GM18498 (cell line): ENCODE measurements around the gene ANKMY1.

Source experiments
- ATAC-seq: cut with Tn5 transposase; IDR thresholded peaks from one replicate; pipeline ENCODE4 v1.9.1; 2021; ENCODE audit warnings: mild to moderate bottlenecking, moderate library complexity; ENCODE audit not compliant: unreplicated experiment

Gene ANKMY1, protein sequence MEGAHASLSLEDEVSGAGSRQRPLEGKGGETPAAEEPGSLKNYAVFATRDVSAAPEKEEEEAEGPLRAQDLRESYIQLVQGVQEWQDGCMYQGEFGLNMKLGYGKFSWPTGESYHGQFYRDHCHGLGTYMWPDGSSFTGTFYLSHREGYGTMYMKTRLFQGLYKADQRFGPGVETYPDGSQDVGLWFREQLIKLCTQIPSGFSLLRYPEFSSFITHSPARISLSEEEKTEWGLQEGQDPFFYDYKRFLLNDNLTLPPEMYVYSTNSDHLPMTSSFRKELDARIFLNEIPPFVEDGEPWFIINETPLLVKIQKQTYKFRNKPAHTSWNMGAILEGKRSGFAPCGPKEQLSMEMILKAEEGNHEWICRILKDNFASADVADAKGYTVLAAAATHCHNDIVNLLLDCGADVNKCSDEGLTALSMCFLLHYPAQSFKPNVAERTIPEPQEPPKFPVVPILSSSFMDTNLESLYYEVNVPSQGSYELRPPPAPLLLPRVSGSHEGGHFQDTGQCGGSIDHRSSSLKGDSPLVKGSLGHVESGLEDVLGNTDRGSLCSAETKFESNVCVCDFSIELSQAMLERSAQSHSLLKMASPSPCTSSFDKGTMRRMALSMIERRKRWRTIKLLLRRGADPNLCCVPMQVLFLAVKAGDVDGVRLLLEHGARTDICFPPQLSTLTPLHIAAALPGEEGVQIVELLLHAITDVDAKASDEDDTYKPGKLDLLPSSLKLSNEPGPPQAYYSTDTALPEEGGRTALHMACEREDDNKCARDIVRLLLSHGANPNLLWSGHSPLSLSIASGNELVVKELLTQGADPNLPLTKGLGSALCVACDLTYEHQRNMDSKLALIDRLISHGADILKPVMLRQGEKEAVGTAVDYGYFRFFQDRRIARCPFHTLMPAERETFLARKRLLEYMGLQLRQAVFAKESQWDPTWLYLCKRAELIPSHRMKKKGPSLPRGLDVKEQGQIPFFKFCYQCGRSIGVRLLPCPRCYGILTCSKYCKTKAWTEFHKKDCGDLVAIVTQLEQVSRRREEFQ

DNA sequence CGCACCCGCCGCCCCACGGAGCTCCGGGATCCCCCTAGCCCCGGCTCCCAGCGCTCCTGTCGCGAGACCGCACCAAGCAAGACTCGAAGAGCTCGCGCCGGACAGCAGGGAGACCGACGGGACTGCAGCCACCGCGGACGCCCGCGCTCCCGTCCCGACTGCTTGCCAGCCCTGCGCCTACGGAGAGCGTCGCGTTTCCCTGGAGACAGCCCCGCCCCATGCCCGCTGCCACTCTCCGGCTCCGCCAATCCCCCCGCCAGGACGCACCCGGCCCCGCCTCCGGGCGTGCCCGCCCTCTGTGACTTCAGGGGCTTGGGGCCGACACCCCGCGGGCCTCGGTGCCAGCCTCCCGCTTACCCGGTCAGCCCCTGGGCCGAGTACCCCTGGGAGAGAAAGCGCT lies at the start of gene ANKMY1:
TSS of gene ANKMY1 (minus strand) at position 181 of the 400 bp plus-strand sequence. CDS start 653 bp downstream, outside the sequence.
- no peak for ATAC-seq

DNA sequence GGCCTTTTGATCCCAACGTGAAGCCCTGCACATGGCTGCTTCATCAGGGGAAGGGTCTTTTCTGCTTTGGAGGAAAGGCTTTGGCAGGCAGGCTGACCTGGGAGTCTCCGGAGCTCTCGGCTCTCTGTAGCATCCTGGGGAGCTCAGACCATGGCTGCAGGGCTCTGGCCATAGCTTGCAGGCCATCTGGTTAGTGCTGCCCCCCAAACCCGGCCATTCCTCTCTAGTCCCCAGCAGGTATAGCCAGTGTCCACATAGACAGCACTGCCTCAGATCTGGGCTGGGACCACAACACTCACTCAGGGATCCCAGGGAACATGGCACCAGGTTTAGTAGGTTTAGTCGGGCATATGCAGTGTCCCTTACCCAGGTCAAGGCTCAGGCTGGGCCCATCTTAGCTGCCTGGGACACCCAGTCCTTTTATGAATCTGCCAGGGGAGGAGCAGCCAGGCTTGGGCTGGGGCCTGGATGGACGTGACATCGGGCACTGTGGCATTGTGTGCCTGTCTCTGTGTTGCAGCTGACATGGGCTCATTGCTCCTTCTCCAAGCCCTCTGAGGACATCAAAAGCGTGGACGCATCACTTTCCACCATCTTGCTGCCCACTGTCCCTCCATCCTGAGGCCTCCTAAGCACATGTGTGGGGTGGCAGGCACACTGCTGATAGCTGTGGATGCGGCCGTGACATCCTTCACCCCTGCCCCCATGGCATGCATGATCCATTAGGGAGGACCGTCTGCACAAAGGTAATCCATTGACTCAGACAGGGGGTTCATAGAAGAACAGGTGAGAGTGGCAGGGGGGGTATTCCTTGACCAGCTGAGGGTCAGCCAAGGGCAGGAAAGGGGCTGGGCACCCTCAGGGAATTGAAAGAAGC lies 48.3 kb upstream of the ANKMY1 start:
- ATAC-seq = no peak

DNA sequence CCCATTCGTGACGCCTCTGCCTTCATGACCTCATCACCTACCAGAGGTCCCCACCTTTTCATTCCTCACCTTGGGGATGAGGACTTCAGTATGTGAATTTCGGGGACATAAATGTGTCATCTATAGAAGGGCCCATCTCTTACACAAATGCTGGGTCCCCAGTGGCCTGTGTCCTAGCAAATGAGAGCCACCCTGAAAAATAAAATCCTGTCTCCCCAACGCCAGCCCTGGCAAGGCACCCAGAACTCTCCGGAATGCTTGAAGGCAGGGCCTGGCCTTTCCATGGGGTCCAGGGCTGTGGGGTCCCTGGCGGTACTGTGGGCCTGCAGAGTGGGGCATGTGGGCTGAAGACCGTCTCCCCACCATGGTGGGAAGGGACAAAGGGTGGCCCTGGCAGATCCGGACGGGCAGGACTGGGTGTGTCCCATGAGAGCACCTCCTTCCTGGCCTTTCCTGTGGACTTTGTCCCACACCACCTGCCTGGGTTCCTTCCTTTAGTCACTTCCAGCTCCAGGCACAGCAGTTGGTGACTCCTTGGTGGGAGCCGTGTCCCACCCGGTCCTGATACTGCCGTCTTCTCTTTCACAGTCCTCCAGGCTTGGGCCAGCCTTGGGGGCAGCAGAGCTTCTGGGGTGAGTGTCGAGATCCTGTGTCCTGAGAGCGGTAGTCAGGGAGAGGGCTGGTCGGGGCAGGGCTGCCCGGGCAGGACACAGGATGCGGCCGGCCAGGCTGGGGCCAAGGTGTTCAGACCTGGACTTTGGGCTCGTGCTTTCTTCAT lies 47.3 kb upstream of the ANKMY1 start:
- ATAC-seq = no peak

DNA sequence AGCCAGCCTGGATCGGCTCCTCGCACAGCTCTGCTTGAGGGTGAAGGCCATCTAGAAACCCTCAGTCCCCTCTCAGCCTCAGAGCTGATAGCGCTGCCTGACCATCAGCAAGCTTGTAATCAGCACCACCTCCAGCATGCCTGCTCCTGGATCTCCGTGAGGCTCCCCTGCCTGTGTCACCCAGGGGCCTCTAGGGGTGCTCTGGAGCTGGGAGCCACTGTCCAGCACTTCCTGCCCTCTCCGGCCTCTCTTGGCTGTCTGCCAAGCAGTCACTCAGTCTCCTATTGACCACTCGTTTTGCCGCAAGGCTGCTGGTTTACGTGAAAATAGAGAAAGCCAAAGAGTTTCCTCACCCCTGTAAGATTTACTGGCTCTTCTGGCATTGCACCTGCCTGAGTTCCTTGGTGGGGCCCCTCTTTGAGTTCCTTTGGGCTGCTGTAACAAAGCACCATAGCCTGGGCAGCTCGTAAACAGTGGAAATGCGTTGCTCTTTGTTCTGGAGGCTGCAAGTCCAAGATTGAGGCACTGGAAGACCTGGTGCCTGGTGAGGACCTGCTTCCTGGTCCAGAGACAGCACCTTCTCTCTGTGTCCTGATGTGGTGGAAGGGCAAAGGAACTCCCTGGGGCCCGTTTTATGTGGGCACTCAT lies 46.6 kb upstream of the ANKMY1 start:
- ATAC-seq = no peak

DNA sequence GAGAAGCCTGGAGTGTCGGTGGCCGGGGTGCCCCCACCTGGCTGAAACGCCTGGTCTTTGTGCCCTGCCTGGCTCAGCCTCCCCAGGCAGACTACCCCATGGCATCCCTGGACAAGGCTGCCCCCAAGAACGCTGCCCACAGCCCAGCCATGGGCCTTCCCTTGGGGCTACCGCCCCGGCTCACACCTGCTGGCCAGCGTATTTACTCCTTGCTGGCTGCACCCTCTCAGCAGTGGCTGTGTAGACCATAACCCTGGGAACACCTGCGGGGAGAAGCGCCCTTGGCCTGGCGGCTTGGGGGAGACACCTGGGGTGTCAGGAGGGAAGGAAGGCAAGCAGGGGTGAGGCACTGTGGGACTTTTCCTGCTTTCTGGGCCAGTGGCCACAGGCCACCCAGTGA lies 46.1 kb upstream of the ANKMY1 start:
- no peak for ATAC-seq

DNA sequence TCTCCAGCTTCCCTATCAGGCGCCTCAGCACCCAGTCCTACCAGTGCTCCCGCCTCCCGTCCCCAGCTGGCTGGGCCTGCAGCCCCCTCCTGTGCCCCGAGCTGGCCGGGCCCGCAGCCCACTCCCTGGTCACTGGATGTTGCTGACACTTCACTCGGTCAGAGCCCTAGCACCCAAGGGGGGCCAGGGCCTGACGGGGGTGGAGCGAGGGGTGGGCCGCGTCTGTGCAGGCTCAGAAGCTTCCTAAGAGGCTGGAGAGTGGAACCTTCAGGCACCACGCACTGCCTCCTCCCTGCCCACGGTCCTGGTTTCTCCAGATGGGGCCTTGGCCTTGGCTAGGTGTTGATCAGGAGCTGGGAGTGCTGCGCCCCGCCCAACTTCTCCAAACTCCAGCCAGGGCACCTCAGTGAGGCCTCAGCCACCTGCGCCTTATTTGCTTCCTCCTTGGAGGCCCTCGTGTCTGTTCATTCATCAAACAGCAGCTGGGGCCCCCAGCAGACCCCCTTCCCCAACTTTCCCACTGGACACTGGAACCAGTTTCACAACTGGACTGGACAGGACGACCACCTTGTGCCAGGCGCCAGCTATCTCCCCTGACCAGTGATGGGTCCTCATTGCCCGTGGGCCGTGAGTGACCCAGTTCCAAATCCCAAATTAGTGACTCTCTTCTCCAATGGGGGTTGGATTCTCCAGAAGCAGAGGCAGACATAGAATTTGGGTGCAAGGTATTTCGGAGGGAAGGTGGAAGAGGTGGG lies 45.5 kb upstream of the ANKMY1 start:
- no peak for ATAC-seq

DNA sequence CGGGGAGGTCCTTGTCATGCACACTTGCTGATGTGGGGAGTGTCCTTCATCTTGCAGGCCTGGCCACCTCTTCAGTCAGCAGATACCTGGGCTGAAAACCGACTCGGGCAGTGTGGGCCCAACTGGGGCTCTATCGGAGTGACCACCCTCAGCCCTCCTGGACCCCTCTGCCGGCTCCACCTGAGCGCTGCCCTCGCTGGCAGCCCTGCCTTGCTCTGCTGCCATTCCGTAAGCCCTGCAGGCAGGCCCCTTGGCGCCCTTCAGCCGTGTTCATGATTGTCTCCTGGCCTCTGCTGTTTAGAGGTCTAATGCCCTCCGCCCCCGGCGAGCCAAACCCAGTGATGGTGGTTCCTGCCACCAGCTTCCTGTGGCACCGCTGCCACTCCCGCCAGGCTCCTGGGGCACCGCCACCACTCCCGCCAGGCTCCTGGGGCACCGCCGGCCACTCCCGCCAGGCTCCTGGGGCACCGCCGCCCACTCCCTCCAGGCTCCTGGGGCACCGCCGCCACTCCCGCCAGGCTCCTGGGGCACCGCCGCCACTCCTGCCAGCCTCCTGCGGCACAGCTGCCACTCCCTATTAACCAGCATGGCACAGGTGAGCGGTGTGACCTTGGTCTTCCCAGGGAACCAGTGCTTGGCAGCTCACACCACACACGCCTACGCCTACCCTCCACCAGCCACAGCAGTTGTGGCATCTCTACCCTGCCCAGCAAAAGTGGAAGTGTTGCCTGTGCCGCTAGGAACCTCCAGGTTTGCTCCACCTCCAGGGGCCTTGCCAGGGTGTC lies 44.7 kb upstream of the ANKMY1 start:
- ATAC-seq = no peak

DNA sequence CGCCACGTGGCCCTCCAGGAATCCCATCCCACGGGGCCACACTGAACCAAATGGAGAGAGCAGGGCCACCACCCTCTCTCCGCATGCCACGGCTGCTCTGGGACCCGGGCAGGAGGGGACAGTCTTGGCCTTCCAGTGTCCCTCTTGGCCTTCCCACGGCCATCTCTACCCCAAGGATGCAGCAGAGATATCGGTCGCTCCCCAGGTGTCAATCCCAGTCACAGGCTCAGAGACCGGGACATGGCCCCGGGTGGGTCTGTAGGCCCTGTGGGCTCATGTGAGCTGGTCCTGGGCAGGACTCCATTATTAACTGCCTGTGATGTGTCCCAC lies 44.0 kb upstream of the ANKMY1 start:
- no peak for ATAC-seq

DNA sequence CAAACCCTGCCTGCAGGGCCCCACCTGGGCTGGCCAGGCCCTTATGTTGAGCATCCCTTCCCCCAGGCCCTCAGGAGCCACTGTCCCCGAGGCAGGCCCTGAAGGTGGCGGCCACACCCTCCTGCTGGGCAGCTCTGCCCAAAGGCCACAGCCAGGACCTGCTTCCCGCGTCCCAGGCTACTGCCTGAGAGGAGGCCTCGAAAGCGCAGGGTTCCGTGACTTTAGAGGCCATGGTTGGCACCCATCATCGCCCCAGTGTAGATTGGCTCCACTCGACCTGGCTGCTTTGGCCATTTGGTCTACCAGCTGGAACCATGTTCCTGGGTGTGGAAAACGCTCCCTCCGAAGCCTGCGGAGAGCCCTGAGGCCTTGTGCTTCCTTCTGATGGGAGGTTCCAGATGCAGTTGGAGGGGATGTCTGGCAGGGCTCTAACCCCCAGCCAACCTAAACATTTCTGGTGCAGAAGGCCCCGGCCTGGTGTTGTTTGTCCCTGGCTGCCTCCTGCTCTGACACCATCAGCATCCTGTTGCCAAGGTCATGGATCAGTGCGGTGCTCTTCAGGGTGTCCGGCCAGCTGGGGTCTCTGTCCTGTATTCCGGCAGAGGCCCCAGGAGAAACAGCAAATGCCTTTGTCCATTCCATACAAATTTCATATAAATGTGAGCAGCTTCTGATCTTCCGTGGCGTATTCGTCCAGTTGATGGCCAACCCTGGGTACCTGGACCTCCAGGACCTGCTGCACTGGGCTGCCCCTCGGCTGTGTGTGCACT lies 43.5 kb upstream of the ANKMY1 start:
- ATAC-seq = no peak

DNA sequence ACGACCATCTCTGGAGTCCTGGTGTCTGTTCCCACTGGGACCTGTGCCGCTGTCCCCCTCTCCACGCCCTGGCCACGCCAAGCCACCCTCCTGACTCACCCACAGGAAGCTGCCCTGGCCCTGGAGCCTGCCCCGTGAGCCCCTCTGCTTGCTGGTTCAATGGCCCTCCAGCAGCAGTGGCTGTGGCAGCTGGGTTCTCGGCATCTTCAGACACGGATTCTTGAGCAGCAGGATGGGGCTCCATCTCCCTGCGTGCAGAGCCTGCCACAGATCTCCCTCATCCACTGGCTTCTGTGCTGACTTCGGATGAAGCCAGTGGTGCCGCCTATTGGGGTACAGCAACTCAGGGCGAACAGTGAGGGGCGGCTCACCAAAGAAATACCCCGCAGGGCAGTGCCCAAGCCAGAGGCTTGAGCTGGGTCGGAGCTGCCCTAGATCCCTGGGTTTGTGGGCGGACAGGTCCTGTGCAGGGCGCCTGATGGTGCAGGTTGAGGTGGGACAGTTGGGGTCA lies 42.7 kb upstream of the ANKMY1 start:
- no peak for ATAC-seq

DNA sequence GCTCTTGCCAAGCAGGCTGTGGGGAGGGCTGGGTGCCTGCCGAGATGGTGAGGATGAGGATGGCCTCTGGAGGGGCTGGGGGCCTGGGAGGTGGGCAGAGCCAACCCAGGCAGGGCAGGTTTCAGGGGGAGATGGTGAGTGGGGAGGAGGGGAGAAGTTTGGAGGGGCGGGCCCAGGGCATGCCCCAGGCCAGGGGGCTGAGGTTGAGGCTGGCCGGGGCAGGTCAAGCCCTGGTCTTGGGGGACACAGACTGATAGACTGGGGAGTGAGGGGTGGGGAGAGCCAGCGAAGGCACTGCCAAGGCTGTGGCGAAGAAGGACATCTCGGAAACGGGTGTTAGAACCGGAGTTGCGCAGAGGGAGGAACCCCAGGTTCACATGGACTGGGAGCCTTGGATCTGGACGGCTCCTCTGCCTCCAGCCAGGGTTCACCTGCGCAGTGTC lies 41.4 kb upstream of the ANKMY1 start:
- ATAC-seq = no peak

DNA sequence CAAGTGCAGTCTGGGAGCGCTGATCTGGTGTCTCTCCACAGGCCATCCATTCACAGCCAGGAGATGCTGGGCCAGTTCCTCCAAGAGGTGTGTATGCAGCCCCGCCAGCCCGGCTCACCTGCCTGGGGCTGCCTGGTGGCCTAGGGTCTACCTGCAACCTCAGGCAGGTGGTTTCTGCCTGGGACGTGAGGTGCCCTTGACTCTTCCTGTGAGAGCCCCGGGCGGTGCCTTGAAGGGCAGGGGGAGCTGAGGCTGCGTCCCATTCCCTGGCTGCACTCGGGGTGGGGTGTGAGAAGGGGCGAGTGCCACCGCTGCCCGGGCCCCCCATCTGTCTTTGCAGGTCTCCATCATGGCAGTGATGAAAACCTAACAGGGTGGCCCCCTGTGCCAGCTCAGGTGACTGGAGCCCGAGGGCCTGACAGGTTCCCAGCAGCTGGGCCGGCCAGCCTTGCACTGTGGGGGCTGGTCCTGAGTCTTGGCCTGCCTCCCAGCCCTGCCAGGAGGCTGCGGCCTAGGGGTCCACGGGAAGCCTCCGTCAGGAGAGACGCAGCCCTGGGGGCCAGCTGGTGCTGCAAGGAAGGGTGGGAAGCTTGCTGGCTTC lies 40.6 kb upstream of the ANKMY1 start:
- no peak for ATAC-seq

DNA sequence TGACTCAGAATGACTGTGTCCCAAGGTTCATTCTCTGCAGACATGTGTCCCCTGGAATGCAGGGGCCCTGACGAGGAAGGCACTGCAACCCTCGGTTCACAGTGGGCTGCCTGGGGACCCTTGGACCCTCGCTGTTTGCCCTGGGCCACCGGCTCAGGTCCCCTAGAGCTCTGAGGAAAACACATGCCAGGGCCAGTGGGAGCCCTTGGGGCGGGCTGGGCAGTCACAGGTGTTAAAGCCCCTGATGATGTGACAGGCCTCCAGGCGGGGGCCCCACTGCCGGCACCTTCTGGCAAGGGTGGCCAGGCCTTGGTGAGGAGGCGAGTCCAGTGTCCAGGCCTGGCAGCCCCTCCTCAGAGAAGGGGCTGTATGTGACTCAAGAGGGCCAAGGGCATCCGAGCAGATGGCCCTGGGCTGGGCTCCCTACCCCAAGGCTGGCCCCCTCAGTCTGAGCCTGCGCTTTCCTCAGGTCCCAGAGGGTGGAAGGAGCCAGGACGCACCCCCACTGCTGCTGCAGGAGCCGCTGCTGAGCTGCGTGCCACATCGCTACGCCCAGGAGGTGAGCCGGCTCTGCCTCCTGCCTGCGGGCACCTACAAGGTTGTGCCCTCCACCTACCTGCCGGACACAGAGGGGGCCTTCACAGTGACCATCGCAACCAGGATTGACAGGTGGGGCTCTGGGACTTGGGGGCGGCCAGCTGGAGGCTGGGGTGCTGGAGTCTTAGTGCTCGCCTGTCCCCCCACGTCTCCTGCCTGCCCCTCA lies 39.8 kb upstream of the ANKMY1 start:
- ATAC-seq = no peak

DNA sequence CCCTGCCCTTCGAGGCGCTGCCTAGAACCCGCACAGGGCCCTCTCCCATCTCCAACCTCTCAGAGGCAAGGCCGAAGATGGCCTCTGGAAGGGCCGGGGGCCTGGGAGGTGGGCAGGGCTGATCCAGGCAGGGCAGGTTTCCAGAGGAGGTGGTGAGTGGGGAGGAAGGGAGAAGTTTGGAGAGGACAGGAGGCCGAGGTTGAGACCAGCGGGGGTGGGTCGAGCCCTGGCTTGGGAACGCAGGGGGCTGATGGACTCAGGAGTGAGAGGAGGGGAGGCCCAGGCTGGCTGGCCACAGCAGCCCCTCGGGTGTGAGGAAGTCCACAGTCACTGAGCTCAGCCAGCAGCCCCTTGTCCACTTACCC lies 39.2 kb upstream of the ANKMY1 start:
- no peak for ATAC-seq

DNA sequence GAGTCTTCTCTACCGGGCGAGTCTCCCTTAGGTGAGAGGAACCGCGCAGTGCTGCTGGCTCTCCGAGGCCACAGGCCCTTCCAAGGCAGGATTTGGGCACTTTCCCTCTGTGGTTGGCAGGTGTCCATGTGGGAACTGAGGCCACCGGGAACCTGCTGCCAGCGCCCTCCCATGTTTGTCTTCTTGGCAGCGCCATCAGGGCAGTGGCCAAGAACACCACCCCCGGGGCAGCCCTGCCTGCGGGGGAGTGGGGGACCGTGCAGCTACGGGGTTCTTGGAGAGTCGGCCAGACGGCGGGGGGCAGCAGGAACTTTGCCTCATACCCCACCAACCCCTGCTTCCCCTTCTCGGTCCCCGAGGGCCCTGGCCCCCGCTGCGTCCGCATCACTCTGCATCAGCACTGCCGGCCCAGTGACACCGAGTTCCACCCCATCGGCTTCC lies 38.7 kb upstream of the ANKMY1 start:
- ATAC-seq = no peak

DNA sequence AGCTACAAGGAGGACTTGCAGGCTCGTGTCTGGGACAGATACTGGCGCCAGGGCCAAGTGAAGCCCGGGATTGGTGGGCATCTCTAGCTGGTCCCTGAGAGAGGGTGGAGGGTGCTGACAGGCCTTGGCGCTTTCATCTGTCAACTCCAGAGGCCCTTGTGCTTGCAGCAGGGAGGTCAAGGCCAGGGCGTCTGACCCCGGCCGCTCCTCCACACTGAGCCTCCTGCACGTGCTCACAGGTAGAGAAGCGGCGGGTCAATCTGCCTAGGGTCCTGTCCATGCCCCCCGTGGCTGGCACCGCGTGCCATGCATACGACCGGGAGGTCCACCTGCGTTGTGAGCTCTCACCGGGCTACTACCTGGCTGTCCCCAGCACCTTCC lies 38.3 kb upstream of the ANKMY1 start:
- no peak for ATAC-seq
